HL-60 (cell line): ENCODE results near the gene CA6.
"Not testable (repeated sequence)": the region's sequence is repeated elsewhere in the genome, so short reads cannot be mapped to it uniquely, and the experiment has no call there.

Experiments used
- DNase-seq, 2 experiments: peaks; one replicate each; pipeline ENCODE4 v3.0.0-alpha.2; 2010 to 2020; ENCODE audit warnings: low read depth in 1 of 2, low spot score in 1 of 2
- H3K27ac ChIP-seq: fragments of 250-450 bp; sonication (Bioruptor Pico); replicated peaks from 2 replicates; pipeline ENCODE4 v1.5.1; 2020; ENCODE audit warnings: mild to moderate bottlenecking, moderate library complexity
- H3K27me3 ChIP-seq: fragments of 250-450 bp; sonication (Bioruptor Pico); 2 replicates; pipeline ENCODE4 v1.5.1; 2021; ENCODE audit warnings: mild to moderate bottlenecking, moderate library complexity; ENCODE audit not compliant: insufficient read depth, poor library complexity, severe bottlenecking
- H3K4me3 ChIP-seq: replicated peaks from 2 replicates; pipeline ENCODE4 v1.5.1; 2011; ENCODE audit warnings: mild to moderate bottlenecking, control low read depth, low read length; ENCODE audit not compliant: insufficient read depth
- GABPA ChIP-seq: IDR thresholded peaks from 2 replicates; pipeline ENCODE4 v1.6.1; 2012; ENCODE audit warnings: low read depth
- POLR2AphosphoS5 ChIP-seq: IDR thresholded peaks from 2 replicates; pipeline ENCODE4 v1.6.1; 2012; ENCODE audit warnings: low read depth
- SPI1 ChIP-seq: IDR thresholded peaks from 2 replicates; pipeline ENCODE4 v1.6.1; 2012; ENCODE audit warnings: low read depth, mild to moderate bottlenecking, borderline replicate concordance
- long read RNA-seq: library from polyadenylated mRNA; unstranded; transcript quantifications from one replicate; pipeline ENCODE4 v2.0.0, GENCODE V29; 2020
- TF ChIP-seq, protein P1 (sequence below): IDR thresholded peaks from 2 replicates; pipeline ENCODE4 v1.6.1; 2012; ENCODE audit warnings: low read depth; ENCODE audit not compliant: insufficient replicate concordance
- TF ChIP-seq, protein P2 (sequence below): IDR thresholded peaks from one replicate; pipeline ENCODE4 v1.5.1; 2011; ENCODE audit warnings: low read length, control low read depth, inconsistent platforms; ENCODE audit not compliant: insufficient read depth

Gene CA6
- long read RNA-seq: 0 reads

DNA sequence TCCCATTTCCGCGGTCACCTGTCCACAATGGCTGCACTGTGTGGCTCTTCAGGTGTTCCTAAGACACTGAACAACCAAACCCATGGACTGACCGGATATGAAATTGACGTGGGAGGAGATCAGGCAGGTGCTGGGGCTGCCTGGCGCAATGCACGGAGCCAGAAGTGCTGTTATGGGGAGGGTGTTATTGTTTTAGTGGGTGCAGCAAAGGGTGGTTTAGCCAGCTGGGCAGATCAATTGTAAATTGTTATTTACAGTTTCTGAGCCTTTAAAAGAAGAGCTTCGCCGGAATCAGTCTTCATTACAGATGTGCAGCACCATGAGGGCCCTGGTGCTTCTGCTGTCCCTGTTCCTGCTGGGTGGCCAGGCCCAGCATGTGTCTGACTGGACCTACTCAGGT is at the start of gene CA6:
CA6 (plus strand) TSS at position 301 of the 400 bp plus-strand sequence; CDS start at position 320, 19 bp downstream.
- DNase-seq: no peak
- H3K27ac ChIP-seq: no peak within 1 kb of the TSS
- no peak within 1 kb of the TSS for H3K4me3 ChIP-seq
- TF ChIP-seq POLR2AphosphoS5: no peak
- TF ChIP-seq, protein P1, sequence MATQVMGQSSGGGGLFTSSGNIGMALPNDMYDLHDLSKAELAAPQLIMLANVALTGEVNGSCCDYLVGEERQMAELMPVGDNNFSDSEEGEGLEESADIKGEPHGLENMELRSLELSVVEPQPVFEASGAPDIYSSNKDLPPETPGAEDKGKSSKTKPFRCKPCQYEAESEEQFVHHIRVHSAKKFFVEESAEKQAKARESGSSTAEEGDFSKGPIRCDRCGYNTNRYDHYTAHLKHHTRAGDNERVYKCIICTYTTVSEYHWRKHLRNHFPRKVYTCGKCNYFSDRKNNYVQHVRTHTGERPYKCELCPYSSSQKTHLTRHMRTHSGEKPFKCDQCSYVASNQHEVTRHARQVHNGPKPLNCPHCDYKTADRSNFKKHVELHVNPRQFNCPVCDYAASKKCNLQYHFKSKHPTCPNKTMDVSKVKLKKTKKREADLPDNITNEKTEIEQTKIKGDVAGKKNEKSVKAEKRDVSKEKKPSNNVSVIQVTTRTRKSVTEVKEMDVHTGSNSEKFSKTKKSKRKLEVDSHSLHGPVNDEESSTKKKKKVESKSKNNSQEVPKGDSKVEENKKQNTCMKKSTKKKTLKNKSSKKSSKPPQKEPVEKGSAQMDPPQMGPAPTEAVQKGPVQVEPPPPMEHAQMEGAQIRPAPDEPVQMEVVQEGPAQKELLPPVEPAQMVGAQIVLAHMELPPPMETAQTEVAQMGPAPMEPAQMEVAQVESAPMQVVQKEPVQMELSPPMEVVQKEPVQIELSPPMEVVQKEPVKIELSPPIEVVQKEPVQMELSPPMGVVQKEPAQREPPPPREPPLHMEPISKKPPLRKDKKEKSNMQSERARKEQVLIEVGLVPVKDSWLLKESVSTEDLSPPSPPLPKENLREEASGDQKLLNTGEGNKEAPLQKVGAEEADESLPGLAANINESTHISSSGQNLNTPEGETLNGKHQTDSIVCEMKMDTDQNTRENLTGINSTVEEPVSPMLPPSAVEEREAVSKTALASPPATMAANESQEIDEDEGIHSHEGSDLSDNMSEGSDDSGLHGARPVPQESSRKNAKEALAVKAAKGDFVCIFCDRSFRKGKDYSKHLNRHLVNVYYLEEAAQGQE: no peak
- TF ChIP-seq, protein P2, sequence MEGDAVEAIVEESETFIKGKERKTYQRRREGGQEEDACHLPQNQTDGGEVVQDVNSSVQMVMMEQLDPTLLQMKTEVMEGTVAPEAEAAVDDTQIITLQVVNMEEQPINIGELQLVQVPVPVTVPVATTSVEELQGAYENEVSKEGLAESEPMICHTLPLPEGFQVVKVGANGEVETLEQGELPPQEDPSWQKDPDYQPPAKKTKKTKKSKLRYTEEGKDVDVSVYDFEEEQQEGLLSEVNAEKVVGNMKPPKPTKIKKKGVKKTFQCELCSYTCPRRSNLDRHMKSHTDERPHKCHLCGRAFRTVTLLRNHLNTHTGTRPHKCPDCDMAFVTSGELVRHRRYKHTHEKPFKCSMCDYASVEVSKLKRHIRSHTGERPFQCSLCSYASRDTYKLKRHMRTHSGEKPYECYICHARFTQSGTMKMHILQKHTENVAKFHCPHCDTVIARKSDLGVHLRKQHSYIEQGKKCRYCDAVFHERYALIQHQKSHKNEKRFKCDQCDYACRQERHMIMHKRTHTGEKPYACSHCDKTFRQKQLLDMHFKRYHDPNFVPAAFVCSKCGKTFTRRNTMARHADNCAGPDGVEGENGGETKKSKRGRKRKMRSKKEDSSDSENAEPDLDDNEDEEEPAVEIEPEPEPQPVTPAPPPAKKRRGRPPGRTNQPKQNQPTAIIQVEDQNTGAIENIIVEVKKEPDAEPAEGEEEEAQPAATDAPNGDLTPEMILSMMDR: no peak
- no peak for TF ChIP-seq SPI1
- TF ChIP-seq GABPA: no peak
- no peaks in the 10 kb centered on the region for H3K27me3 ChIP-seq

DNA sequence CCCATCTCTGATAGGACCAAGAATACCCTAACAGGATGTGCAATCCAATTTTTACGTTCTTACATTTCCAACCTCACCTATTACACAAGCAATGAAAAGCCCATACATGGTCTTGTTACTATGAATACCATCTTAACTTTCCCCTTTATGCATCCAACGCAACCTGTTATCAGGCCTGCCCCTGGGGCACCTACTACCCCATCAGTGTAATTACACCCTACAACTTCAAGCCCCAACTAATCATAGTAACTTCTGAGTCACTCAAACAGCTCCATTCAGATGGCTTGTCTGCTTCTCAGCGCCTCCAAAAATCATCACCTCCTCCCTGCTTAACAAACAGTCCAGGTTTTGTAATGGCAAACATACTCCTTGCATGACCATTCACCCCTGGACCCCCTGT is 48.9 kb upstream of the CA6 start:
- peak in 1 of 2 experiments; percentile 69 for DNase-seq
- peak overlapping the region; percentile 71 for H3K27ac ChIP-seq
- H3K4me3 ChIP-seq, H3K27me3 ChIP-seq: not testable (repeated sequence)

DNA sequence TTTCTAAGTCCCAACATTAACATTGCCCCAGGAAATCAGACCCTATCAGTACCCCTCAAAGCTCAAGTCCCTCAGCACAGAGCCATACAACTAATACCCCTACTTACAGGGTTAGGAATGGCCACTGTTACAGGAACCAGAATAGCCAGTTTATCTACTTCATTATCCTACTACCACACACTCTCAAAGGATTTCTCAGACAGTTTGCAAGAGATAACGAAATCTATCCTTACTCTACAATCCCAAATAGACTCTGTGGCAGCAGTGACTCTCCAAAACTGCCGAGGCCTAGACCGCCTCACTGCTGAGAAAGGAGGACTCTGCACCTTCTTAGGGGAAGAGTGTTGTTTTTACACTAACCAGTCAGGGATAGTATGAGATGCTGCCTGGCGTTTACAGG is 48.2 kb upstream of the CA6 start:
- not testable (repeated sequence) for DNase-seq, H3K4me3 ChIP-seq, H3K27me3 ChIP-seq
- H3K27ac ChIP-seq: peak overlapping the region; percentile 71

DNA sequence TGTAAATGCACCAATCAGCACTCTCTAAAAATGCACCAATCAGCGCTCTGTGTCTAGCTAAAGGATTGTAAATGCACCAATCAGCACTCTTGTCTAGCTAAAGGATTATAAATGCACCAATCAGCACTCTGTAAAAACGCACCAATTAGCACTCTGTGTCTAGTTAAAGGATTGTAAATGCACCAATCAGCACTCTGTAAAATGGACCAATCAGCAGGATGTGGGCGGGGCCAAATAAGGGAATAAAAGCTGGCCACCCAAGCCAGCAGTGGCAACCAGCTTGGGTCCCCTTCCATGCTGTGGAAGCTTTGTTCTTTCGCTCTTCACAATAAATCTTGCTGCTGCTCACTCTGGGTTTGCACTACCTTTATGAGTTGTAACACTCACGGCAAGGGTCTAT is 47.2 kb upstream of the CA6 start:
- H3K27ac ChIP-seq, H3K27me3 ChIP-seq, H3K4me3 ChIP-seq, DNase-seq: not testable (repeated sequence)

DNA sequence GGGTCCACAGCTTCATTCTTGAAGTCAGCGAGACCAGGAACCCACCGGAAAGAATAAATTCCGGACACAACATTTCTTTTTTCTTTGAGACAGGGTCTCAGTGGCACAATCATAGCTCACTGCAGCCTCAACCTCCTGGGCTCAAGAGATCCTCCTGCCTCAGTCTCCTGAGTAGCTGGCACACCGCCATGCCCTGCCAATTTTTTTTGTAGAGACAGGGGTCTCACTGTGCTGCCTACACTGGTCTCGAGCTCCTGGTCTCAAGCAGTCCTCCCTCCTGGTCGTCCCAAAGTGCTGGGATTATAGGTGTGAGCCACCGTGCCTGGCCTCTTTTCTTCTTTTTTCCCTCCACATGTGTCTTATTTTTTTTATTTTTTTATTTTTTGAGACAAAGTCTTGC is 46.6 kb upstream of the CA6 start:
- H3K27ac ChIP-seq: no peak overlapping the region
- TF ChIP-seq, protein P1: no peak
- TF ChIP-seq SPI1 (no peak), POLR2AphosphoS5 (no peak), GABPA (no peak)
- TF ChIP-seq, protein P2: no peak
- H3K4me3 ChIP-seq: no peak overlapping the region
- no peaks in the 10 kb centered on the region for H3K27me3 ChIP-seq
- DNase-seq: no peak

DNA sequence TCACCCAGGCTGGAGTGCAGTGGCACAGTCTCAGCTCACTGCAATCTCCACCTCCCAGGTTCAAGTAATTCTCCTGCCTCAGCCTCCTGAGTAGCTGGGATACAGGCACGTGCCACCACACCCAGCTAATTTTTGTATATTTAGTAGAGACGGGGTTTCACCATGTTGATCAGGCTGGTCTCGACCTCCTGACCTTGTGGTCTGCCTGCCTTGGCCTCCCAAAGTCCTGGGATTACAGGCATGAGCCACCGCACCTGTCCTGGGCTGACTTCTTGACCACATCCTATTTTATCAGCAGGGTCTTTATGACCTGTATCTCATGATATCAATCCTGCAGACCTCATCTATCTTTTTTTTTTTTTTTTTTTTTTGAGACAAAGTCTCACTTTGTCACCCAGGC is 45.0 kb upstream of the CA6 start:
- H3K27ac ChIP-seq, H3K27me3 ChIP-seq, DNase-seq, H3K4me3 ChIP-seq: not testable (repeated sequence)
